Breast epithelium (tissue), 3 donors: ENCODE measurements around the gene MICAL3.

Experiments
- POLR2A ChIP-seq: fragments of 450-650 bp; IDR thresholded peaks from one replicate; pipeline ENCODE4 v1.6.1; 2016; ENCODE audit warnings: antibody characterized with exemption, mild to moderate bottlenecking, moderate library complexity
- POLR2AphosphoS5 ChIP-seq, 3 donors: sonication (generic); formaldehyde crosslinking; IDR thresholded peaks; one replicate each; pipeline ENCODE4 v1.6.1; 2017; ENCODE audit warnings: antibody characterized with exemption in 3 of 3
- TF ChIP-seq, protein P1 (sequence below), 3 donors: fragments of 450-650 bp; IDR thresholded peaks; one replicate each; pipeline ENCODE4 v1.5.1; 2016 to 2017; ENCODE audit warnings: antibody characterized with exemption in 3 of 3, mild to moderate bottlenecking in 3 of 3, moderate library complexity in 3 of 3

DNA sequence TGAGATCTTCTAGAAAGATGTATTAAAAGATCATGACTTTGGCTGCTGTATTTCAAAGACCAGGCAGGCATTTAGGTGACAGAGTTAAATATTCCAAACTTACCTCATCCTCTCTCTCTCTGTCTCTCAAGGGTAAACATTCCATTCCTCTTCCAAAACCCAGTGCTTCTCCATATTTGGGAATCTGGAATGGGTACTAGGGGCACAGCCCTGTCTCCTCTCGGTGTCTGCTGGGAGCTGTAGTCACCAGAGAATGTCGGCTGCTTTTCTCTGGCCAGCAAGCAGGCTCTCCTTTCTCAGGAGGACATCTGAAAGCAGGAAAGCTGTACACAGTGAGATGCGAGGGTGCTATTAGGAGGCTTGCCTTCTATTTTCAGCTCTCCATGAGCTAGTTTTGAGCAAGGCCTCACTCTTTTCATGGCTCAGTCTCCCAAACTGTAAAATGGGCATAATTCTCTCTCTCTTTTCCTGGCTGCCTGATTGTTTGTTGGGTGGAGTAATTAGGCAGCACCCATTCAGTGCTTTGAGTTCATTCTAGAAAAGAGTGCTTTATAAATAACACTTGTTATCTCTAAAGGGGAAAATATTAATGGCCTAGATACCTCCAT is 44.1 kb upstream of the MICAL3 start:
- TF ChIP-seq, protein P1, sequence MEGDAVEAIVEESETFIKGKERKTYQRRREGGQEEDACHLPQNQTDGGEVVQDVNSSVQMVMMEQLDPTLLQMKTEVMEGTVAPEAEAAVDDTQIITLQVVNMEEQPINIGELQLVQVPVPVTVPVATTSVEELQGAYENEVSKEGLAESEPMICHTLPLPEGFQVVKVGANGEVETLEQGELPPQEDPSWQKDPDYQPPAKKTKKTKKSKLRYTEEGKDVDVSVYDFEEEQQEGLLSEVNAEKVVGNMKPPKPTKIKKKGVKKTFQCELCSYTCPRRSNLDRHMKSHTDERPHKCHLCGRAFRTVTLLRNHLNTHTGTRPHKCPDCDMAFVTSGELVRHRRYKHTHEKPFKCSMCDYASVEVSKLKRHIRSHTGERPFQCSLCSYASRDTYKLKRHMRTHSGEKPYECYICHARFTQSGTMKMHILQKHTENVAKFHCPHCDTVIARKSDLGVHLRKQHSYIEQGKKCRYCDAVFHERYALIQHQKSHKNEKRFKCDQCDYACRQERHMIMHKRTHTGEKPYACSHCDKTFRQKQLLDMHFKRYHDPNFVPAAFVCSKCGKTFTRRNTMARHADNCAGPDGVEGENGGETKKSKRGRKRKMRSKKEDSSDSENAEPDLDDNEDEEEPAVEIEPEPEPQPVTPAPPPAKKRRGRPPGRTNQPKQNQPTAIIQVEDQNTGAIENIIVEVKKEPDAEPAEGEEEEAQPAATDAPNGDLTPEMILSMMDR (IDR thresholded peaks at IDR 0.05) = no peak
- TF ChIP-seq POLR2A (no peak), POLR2AphosphoS5 (IDR thresholded peaks at IDR 0.05) (no peak)
